Stimulated activated CD4-positive, alpha-beta T cell treated with anti-CD3 and anti-CD28 coated beads, Interleukin-4, amount 100 ng/mL, for 4 hours (primary cell): ENCODE measurements around the gene SNAPC3.

Experiments
- DNase-seq, 2 experiments: peaks; one replicate each; pipeline ENCODE4 v3.0.0-alpha.2; 2020

The SNAPC3 gene

DNA sequence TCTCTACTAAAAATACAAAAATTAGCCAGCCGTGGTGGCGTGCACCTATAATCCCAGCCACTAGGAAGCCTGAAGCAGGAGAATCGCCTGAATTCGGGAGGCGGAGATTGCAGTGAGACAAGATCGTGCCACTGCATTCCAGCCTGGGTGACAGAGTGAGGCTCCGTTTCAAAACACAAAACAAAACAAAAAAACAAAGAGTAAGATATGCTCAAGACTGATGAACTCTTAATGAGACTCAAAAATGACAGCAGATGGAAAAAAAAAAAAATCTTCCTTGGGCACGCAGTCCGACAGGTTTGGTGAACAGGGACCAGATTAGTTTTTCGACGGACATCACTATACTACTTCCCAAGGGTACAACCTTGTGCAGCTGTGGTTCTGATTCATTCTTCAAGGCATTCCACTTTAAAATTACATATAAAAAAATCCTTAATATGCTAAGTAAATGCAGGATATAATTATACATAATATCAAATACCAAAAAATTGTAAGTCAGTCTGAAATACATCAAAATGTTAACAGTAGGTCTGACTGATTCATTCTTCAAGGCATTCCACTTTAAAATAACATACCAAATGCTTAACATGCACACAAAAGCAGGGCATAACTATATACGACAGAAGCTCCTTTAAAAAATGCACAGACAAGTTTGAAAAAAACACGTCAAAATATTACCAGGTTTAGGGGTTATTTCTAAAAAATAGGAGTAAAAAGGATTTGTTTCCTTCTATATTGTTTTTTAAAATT, 75.7 kb downstream of the SNAPC3 start:
- DNase-seq, result no peak

DNA sequence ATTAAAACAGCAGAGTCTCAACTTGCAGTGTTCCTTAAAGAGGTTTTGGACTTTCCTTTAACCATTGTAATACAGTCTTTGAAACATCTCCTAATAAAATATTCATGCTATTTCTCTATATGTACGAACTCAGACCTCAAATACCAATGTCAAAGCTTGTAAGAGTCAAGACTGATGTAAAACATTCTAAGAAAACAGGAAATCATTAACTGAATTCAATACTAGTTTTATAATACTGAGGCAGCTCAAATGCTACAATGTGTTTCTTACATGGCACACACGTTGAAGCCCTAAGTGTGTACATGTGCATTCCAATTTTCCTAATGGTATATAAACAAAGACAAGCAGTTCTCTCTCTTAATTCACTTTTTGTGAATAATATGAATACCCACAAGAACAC, 76.5 kb downstream of the SNAPC3 start:
- no peak for DNase-seq

DNA sequence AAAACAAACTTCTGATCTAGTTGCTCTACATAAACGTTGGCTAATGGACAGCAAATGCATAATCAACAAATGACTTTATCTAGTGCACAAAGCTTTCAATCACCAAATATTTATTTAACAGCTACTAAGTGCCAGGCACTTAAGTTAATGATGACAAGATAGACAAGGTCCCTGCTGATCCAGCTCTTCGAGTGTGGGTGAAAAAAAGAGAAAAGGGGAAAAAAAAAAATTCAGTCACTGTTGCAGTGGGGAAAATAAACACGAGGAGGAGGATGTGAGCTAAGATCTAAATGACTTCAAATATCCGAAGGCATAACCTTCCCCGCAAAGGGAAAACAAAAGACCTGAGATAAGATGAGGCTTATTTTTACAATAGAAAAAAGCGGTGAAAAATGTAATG, 78.5 kb downstream of the SNAPC3 start:
- no peak for DNase-seq

GRCh38 chr9:15501803-15502202, 79.1 kb downstream of the SNAPC3 start:
- DNase-seq, result no peak

DNA sequence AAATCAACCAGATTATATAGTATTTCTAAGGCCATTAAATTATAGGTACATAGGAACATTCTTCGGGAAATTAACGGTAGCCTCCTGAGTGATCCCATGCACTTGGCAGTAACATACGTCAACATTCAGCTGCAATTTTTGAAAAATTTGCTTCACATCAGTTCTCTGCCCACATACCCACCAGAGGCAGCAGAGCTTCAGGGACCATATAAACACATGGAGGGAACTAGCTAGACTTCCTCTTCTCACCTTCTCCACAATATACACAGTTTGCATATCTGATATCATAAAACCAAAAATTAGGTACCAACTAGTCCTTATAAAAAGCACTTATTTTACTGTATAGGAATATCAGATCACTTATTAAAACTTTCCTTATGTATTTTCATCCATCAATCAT, 83.2 kb downstream of the SNAPC3 start:
- DNase-seq, result no peak

DNA sequence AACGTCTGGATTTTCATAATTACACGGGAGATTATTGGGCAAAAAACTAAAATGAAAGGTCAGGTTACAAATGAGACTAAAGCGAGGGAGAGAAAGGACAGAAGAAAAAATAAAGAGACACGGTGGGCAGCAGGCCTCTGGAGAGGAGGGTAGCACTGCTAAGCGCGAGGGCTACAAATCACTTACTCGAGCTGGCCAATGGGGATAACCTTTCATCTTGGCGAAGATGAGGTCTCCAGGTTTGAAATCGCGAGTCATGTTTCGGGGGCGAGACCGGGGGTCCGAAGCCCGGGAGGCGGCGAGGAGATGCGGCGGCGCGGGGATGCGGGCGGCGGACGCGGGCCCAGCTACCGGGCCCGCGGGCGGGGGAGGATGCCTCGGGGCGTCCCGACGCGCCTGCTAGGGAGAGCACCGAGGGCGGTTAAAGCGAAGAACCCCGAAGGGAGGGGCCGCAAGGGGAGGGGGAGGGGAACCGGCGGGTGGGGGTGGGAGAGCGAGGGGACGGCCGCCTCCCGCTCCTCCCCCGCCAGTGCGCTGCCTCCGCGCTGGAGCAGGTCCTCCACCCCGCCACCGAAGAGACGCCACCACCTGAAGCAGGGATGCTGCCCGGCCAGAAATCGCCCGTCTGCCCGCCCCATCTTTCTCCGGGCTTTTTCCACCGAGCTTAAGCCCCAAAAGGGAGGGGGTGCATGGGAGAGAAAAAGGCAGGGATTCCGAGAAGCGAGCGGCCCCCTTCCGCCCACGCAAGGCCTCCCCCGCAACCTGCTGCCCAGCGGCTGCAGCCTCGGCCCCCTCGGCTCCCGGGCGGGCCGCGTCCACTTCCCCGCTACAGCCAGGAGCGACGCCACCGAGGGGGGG, 87.5 kb downstream of the SNAPC3 start:
- peak; percentile 62 to 65 for DNase-seq

DNA sequence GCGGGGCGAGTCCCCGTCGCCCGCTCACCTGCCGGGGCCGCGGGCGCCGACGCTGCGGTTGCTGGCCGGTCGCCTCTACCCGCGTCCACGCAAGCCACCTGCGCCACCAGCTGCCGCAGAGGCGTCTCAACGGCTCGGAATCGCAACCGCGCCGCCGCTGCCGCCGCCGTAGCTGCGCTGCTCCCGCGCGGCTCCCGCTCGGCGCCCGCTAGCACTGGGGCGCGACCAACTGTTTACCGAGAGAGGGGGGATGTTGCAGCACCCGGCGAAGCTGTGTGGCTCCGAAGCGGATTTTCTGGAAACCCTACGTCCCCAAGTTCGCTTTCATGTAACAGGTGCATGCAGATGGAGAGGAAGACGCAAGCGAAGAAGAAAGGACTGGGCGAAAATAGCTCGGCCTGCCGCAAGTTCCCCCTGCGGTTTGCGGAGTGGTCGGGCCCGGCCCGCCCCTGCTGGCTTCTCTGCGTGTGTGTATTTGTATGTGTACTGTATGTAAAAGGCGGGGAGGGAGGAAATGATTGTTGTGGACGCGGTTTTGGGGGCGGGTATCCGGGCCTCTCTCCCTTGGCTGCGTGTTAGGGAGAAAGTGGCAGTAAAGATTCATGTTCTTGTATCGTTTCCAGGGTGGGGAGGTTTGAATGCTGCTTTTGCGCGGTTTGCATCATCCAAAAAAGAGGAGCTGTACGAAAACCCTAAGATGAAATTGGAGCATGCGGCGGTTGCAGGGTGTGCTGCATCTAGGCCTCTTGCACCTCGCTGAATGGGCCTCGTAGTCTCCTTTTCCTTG, 88.3 kb downstream of the SNAPC3 start, which contains the start of gene PSIP1:
Gene PSIP1 (minus strand): TSS at position 182 of the 787 bp plus-strand sequence. CDS start 782 bp downstream, outside the sequence.
- DNase-seq, result peak; percentile 76
